Esophagus muscularis mucosa (tissue), 2 donors: ENCODE results near the gene MYCN.

ENCODE experiments used
- POLR2A ChIP-seq: fragments of 450-650 bp; IDR thresholded peaks from one replicate; pipeline ENCODE4 v1.6.1; 2017; ENCODE audit warnings: antibody characterized with exemption, moderate library complexity, mild to moderate bottlenecking, low read depth
- POLR2AphosphoS5 ChIP-seq, 2 donors: sonication (generic); formaldehyde crosslinking; IDR thresholded peaks; one replicate each; pipeline ENCODE4 v1.6.1; 2017; ENCODE audit warnings: antibody characterized with exemption in 2 of 2

- TF ChIP-seq POLR2AphosphoS5 (IDR thresholded peaks at IDR 0.05) (no peak), POLR2A (no peak)
These were observed 12.2 kb downstream of the MYCN start for GRCh38 chr2:15952451-15953146.
